Right atrium auricular region (tissue), 2 donors: ENCODE data around the gene REG4. TPM values are rescaled to one million over a fixed set of nuclear protein-coding genes. Genes with fewer than 3 reads are reported as not detected.

Experiments used
- DNase-seq: peaks from one replicate; pipeline ENCODE4 v3.0.0-alpha.2; 2019; ENCODE audit warnings: low spot score
- H3K27ac ChIP-seq, 2 donors: fragments of 200-600 bp; sonication (generic); 1 replicate in 1 of 2; 2 replicates in 1 of 2; pipeline ENCODE4 v1.5.1; 2016 to 2019
- H3K27me3 ChIP-seq, 2 donors: fragments of 200-600 bp; sonication (generic); one replicate each; pipeline versions ENCODE4 v1.5.1 to v1.6.0; 2017 to 2019
- H3K36me3 ChIP-seq: fragments of 200-600 bp; sonication (generic); one replicate; pipeline ENCODE4 v1.5.1; 2016
- H3K4me1 ChIP-seq, 2 donors: fragments of 200-600 bp; sonication (generic); one replicate each; pipeline versions ENCODE4 v1.5.1 to v1.6.0; 2017 to 2019
- H3K4me3 ChIP-seq, 2 donors: fragments of 200-600 bp; sonication (generic); 1 replicate in 1 of 2; 2 replicates in 1 of 2; pipeline ENCODE4 v1.5.1; 2017 to 2019; ENCODE audit warnings: mild to moderate bottlenecking in 1 of 2, moderate library complexity in 1 of 2
- H3K9me3 ChIP-seq, 2 donors: fragments of 200-600 bp; sonication (generic); one replicate each; pipeline ENCODE4 v1.5.1; 2019
- total RNA-seq, 2 donors: library from RNA; depleted of rRNA; stranded (reverse); fragments of >200 nt; gene quantifications; one replicate each; pipeline ENCODE4 v1.1.0, GENCODE V29; 2016
- TF ChIP-seq, protein P1 (sequence below), 2 donors: fragments of 200-600 bp; sonication (generic); IDR thresholded peaks; one replicate each; pipeline ENCODE4 v1.5.1; 2019; ENCODE audit warnings: antibody characterized with exemption in 2 of 2

The REG4 gene
- total RNA-seq, 2 donors from 2014 or later, result not detected

GRCh38 chr1:119781434-119782210 is 29.6 kb downstream of the REG4 start:
- DNase-seq, result no peak
- TF ChIP-seq, protein P1, sequence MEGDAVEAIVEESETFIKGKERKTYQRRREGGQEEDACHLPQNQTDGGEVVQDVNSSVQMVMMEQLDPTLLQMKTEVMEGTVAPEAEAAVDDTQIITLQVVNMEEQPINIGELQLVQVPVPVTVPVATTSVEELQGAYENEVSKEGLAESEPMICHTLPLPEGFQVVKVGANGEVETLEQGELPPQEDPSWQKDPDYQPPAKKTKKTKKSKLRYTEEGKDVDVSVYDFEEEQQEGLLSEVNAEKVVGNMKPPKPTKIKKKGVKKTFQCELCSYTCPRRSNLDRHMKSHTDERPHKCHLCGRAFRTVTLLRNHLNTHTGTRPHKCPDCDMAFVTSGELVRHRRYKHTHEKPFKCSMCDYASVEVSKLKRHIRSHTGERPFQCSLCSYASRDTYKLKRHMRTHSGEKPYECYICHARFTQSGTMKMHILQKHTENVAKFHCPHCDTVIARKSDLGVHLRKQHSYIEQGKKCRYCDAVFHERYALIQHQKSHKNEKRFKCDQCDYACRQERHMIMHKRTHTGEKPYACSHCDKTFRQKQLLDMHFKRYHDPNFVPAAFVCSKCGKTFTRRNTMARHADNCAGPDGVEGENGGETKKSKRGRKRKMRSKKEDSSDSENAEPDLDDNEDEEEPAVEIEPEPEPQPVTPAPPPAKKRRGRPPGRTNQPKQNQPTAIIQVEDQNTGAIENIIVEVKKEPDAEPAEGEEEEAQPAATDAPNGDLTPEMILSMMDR (IDR thresholded peaks at IDR 0.05), result no peak
- Histone ChIP-seq H3K4me3 (no peak overlapping the region), H3K9me3 (no peaks in the 10 kb centered on the region), H3K27ac (no peak overlapping the region), H3K36me3 (no peaks in the 10 kb centered on the region), H3K27me3 (no peaks in the 10 kb centered on the region), H3K4me1 (no peaks in the 10 kb centered on the region)

- Histone ChIP-seq H3K27ac (peak overlapping the region in 1 of 2 donors; percentile 79), H3K4me3 (peak overlapping the region in 1 of 2 donors; percentile 21), H3K27me3 (no peaks in the 10 kb centered on the region), H3K9me3 (no peaks in the 10 kb centered on the region), H3K36me3 (no peaks in the 10 kb centered on the region), H3K4me1 (no peaks in the 10 kb centered on the region)
- TF ChIP-seq, protein P1 (IDR thresholded peaks at IDR 0.05), result no peak
- DNase-seq, result no peak
These were observed 31.3 kb downstream of the REG4 start for GRCh38 chr1:119779869-119780356.

GRCh38 chr1:119778886-119779560 is 32.2 kb downstream of the REG4 start:
- TF ChIP-seq, protein P1 (IDR thresholded peaks at IDR 0.05), result no peak

GRCh38 chr1:119778359-119778758 is 32.9 kb downstream of the REG4 start:
- no peak for DNase-seq
- Histone ChIP-seq H3K4me3 (no peak overlapping the region), H3K27ac (no peak overlapping the region), H3K27me3 (no peaks in the 10 kb centered on the region), H3K36me3 (no peaks in the 10 kb centered on the region), H3K4me1 (peaks cover 0 to 4% of the 10 kb centered on the region in 2 donors), H3K9me3 (no peaks in the 10 kb centered on the region)
- TF ChIP-seq, protein P1 (IDR thresholded peaks at IDR 0.05), result no peak

More at GRCh38 chr1:119778886-119779560, 32.2 kb downstream of the REG4 start:
- Histone ChIP-seq H3K27ac (peak overlapping the region in 1 of 2 donors; percentile 79), H3K4me3 (no peak overlapping the region), H3K27me3 (no peaks in the 10 kb centered on the region), H3K36me3 (no peaks in the 10 kb centered on the region), H3K9me3 (no peaks in the 10 kb centered on the region), H3K4me1 (no peaks in the 10 kb centered on the region)
- DNase-seq, result no peak

GRCh38 chr1:119774746-119775490 is 36.3 kb downstream of the REG4 start:
- DNase-seq, result no peak
- H3K36me3 ChIP-seq, result no peaks in the 10 kb centered on the region
- peak overlapping the region in 1 of 2 donors; percentile 78 for H3K27ac ChIP-seq
- peaks cover 0 to 21% of the 10 kb centered on the region in 2 donors for H3K4me1 ChIP-seq
- H3K4me3 ChIP-seq, result no peak overlapping the region
- H3K27me3 ChIP-seq, result no peaks in the 10 kb centered on the region
- H3K9me3 ChIP-seq, result no peaks in the 10 kb centered on the region
- TF ChIP-seq, protein P1 (IDR thresholded peaks at IDR 0.05), result no peak
